HG02642 (cell line): ENCODE measurements around the gene EGFLAM.
"Not testable (repeated sequence)": the region's sequence is repeated elsewhere in the genome, so short reads cannot be mapped to it uniquely, and the experiment has no call there.

ENCODE experiments used
- ATAC-seq: cut with Tn5 transposase; IDR thresholded peaks from one replicate; pipeline ENCODE4 v1.9.1; 2021; ENCODE audit warnings: mild to moderate bottlenecking; ENCODE audit not compliant: unreplicated experiment, poor library complexity

Gene EGFLAM

DNA sequence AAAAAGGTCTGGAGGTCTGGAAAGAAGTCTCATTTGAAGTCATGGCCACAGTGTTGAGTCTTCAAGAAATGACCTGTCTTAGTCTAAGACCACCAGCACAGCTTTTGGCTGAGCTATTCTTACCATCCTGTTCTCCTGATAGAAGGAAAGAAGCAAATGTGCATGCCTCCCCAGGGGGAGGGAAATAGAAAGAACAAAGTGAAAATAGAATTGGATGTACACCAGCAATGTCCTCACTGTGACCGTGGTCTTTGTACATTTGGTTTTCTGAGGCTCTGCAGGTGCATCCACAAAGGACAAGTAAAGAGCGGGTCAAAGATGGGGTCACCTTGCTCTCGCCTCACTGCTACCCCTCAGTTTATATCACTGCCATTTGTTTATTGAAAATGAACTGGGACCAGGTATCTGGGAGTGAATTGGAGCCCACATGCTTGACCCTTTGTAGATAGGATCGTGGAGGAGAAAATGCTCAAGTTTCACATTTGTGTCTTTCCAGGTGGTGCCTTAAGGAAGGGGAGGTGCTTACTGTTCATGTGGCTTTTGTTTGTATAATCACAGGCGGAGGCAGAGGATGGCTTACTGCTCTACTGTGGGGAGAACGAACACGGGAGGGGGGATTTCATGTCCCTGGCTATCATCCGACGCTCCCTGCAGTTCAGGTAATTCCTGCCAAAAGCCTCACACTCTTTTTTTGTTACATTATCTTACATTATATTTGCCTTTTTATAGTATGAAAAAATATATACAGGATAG, 150.3 kb downstream of the EGFLAM start:
- no peak for ATAC-seq

- ATAC-seq = no peak
Measured at GRCh38 chr5:38410304-38410990, 152.1 kb downstream of the EGFLAM start.

GRCh38 chr5:38413696-38414095, 155.3 kb downstream of the EGFLAM start:
- no peak for ATAC-seq

- ATAC-seq = no peak
Measured at GRCh38 chr5:38414348-38414747, 156.0 kb downstream of the EGFLAM start.

- not testable (repeated sequence) for ATAC-seq
Measured at GRCh38 chr5:38415772-38416171, 157.4 kb downstream of the EGFLAM start.

- ATAC-seq = no peak
Measured at GRCh38 chr5:38417658-38418017, 159.3 kb downstream of the EGFLAM start.

DNA sequence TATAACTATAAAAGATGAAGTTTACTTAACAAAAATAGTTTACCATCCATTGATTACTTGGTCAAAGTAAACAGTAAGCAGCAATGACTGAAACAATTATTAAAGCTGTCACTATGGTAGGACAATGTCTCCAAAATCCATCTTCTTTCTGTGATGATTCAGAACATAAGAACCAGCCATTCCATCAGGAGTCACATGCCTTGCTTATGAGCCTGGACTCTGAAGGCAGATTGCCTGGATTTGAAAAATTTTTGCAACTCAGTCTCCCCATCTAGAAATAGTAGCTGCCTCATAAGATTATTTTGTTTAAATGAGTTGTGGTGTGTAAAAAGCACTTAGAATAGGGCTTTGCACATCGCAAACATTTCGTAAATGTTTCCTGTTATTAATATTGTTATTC, 161.9 kb downstream of the EGFLAM start:
- ATAC-seq = no peak

DNA sequence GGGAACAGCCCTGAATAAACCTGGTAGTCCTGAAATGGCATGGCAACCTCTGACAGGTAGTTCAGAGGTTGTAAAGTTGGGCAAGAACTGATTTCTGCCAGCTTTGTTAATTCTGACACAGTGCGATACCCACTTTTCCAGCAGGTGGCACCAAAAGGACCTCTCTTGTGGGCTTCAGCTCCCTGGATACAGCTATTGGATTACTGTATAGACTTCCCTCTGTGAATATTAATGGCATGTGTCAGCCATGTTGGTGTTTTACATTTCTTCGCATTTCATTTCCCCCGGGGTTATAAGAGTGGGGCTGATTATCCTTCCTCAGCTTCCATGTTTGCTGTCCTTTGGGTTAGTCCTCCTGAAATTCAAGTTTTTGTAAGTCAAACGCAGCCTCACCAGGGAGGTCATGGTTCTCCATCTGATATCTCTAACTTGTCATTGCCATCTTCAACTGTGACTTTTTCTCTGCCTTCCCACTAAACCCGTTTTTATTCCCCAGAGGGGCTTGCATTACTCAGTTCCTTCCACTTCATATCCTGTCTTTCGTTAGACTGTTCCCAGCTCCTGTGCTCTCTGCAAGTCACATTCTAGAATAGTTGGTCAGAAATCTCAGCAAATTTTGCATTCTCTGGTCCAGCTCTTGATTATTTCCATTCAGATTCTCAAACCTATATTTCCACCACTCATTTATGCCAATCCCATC, 162.5 kb downstream of the EGFLAM start:
- ATAC-seq = peak; percentile 67

GRCh38 chr5:38422622-38423021, 164.3 kb downstream of the EGFLAM start:
- ATAC-seq = no peak

- no peak for ATAC-seq
Measured at GRCh38 chr5:38423276-38424147, 165.2 kb downstream of the EGFLAM start.

DNA sequence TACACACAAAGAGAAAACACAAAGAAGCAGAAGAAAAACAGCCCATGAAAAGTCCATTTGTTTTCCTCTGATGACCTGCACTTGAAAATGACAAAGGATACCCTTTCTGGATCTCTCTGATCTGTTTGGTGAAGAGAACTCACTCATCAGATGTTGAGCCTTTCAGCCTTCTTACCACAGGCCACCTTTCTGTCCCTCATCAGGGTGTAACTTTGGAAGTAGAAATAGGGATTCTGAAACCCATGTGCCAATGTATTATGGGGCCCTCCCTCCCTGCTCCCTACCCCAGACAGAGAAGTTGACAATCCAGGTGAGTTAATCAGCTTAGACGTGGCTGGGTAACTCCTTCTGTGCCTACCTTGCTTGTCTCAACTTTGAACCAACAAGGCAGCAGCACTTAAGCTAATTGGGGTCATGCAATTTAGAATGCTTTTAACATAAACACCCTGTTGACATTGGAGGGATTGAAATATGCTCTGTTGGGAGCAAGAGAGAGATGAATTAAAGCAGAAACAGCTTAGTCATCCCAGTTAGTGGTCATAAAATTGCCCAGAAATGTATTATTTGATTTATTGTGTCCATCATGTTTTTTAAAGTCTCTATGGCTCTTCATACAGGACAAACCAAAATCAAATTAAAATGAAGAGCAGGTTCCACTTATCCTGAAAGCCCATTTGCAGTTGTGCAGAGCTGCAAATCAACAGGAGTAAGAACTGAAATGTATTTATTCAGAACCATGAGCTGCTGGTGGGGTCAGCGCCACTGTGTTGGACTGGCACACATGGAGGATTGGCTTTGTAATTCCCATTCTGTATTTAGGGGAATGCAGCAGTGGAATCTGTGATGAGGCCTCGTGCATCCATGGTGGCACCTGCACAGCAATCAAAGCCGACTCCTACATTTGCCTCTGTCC, 166.0 kb downstream of the EGFLAM start:
- no peak for ATAC-seq

DNA sequence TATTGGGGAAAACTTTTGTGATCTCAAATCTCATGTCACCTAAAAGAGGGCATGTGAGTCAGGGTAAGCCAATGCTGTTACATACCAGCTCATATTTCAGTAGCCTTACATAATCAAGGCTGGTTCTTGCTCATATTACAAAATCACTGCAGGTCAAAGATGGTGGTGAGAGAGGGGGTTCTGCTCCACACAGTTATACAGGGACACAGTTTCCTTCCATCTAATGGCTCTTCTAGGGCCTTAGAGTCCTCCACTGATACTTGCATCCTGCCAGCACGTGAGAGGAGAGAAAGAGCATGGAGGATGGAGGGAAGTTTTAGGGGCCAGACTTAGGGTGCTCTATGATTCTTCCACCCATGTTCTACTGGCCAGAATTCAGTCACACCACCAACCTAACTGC, 168.1 kb downstream of the EGFLAM start:
- ATAC-seq = no peak

- ATAC-seq = no peak
Measured at GRCh38 chr5:38426986-38427950, 168.9 kb downstream of the EGFLAM start.

- ATAC-seq = no peak
Measured at GRCh38 chr5:38431242-38431853, 173.0 kb downstream of the EGFLAM start.

DNA sequence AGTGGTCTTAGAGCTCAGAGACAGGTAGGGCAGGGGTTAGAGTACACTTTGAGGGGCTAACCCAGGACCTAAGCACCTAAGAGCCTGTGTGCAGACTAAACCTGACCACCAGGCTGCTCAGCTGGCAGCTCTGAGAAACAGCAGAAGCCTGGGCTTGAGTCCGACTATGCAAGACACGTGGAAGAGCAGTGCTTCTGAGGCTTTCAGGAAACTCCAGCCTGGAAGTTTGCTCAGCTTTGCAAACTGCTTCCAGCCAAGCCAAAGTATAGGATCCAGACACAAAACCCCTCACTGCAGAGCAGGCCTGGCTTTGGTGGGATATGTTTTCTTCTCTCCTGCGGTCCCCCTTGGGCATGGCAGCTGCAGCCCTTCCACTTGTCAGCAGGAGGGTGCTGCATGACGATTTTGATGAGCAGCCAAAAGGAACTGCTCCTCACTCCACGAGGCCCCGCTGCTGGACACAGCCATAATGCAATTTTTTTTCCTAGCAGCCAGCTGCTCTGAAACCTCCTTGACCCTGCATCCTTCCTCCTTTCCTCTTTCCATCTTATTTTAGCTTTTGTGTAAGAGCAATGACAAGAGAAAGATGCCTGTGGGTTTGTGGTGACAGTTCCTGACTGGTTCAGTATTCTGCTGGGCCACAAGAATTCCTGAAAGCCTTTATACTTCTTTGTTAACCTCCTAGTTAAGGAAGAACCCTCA, 175.0 kb downstream of the EGFLAM start:
- ATAC-seq = no peak

- ATAC-seq = no peak
Measured at GRCh38 chr5:38434966-38435705, 176.8 kb downstream of the EGFLAM start.

GRCh38 chr5:38438757-38439156, 180.4 kb downstream of the EGFLAM start:
- ATAC-seq = no peak
